ENCODE results near the gene EFCAB8.

DNA sequence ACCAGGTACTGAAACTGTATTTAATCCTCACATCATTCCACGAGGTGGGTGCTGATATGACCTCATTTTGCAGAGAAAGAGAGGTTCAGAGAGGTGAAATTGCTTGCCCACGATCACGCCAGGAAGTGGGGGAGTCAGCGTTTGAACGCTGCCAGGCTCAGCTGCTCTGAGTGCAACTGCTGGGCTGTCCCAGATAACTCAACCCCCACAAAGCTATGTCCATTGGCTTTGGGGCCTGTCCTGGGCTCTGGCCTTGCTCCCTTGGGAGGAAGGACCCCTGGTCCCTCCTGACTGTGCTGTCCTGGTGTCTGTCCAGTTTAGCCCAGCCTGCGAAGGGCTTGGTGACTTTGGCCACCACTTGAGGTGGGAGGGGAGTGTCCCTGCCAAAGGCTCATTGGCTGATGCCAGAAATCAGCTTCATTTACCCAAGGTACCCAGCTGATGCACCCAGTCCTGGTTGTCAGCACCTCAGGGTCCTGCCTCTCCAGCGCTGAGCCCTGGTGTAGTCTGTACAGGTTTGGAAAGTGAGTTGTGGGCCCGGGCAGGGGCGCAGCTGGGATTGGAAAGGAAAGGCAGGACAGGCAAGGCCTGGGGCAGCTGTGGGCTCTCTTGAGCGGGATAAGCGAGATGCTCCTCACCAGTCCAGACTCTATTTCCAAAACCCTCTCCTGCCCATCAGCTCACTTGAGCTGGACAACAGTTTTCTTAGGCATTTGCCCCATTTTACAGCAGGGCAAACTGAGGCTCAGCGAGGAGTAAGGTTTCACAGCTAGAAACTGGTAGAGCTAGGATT is 107.1 kb downstream of the EFCAB8 start:
- TF ChIP-seq POLR2A (IDR thresholded peaks at IDR 0.05): no peak
- TF ChIP-seq, protein P1, sequence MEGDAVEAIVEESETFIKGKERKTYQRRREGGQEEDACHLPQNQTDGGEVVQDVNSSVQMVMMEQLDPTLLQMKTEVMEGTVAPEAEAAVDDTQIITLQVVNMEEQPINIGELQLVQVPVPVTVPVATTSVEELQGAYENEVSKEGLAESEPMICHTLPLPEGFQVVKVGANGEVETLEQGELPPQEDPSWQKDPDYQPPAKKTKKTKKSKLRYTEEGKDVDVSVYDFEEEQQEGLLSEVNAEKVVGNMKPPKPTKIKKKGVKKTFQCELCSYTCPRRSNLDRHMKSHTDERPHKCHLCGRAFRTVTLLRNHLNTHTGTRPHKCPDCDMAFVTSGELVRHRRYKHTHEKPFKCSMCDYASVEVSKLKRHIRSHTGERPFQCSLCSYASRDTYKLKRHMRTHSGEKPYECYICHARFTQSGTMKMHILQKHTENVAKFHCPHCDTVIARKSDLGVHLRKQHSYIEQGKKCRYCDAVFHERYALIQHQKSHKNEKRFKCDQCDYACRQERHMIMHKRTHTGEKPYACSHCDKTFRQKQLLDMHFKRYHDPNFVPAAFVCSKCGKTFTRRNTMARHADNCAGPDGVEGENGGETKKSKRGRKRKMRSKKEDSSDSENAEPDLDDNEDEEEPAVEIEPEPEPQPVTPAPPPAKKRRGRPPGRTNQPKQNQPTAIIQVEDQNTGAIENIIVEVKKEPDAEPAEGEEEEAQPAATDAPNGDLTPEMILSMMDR (IDR thresholded peaks at IDR 0.05): no peak
